RWPE2 (cell line): Measurements from ENCODE around the gene PTPRN2.

Source experiments
- ATAC-seq: fragments of 200-7000 bp; cut with Tn5 transposase; 3 replicates; pipeline ENCODE4 v1.9.1; 2021; ENCODE audit warnings: low read depth
- DNase-seq: peaks from one replicate; pipeline ENCODE4 v3.0.0-alpha.2; 2020; ENCODE audit warnings: low spot score
- H3K27ac ChIP-seq: fragments of 450-650 bp; 2 replicates; pipeline ENCODE4 v1.5.1; 2017; ENCODE audit warnings: mild to moderate bottlenecking; ENCODE audit not compliant: poor library complexity, severe bottlenecking
- H3K27me3 ChIP-seq: fragments of 250-450 bp; sonication (Bioruptor Pico); 2 replicates; pipeline ENCODE4 v1.5.1; 2021; ENCODE audit warnings: mild to moderate bottlenecking, moderate library complexity; ENCODE audit not compliant: insufficient read depth, poor library complexity, severe bottlenecking
- H3K36me3 ChIP-seq: fragments of 250-450 bp; sonication (Bioruptor Pico); 2 replicates; pipeline ENCODE4 v1.5.1; 2020; ENCODE audit warnings: low read depth, mild to moderate bottlenecking, moderate library complexity
- H3K4me1 ChIP-seq: fragments of 250-450 bp; sonication (Bioruptor Pico); 2 replicates; pipeline ENCODE4 v1.5.1; 2021; ENCODE audit warnings: mild to moderate bottlenecking, moderate library complexity; ENCODE audit not compliant: insufficient read depth, poor library complexity, severe bottlenecking
- H3K4me3 ChIP-seq: fragments of 250-450 bp; sonication (Bioruptor Pico); 2 replicates; pipeline ENCODE4 v1.5.1; 2021; ENCODE audit warnings: mild to moderate bottlenecking, moderate library complexity; ENCODE audit not compliant: severe bottlenecking
- H3K9me3 ChIP-seq: fragments of 250-450 bp; sonication (Bioruptor Pico); 2 replicates; pipeline ENCODE4 v1.5.1; 2021; ENCODE audit warnings: mild to moderate bottlenecking, moderate library complexity; ENCODE audit not compliant: severe bottlenecking
- CTCF ChIP-seq: fragments of 450-650 bp; IDR thresholded peaks from one replicate; pipeline ENCODE4 v1.5.1; 2017; ENCODE audit warnings: mild to moderate bottlenecking, moderate library complexity; ENCODE audit not compliant: poor library complexity, severe bottlenecking

PTPRN2 gene

DNA sequence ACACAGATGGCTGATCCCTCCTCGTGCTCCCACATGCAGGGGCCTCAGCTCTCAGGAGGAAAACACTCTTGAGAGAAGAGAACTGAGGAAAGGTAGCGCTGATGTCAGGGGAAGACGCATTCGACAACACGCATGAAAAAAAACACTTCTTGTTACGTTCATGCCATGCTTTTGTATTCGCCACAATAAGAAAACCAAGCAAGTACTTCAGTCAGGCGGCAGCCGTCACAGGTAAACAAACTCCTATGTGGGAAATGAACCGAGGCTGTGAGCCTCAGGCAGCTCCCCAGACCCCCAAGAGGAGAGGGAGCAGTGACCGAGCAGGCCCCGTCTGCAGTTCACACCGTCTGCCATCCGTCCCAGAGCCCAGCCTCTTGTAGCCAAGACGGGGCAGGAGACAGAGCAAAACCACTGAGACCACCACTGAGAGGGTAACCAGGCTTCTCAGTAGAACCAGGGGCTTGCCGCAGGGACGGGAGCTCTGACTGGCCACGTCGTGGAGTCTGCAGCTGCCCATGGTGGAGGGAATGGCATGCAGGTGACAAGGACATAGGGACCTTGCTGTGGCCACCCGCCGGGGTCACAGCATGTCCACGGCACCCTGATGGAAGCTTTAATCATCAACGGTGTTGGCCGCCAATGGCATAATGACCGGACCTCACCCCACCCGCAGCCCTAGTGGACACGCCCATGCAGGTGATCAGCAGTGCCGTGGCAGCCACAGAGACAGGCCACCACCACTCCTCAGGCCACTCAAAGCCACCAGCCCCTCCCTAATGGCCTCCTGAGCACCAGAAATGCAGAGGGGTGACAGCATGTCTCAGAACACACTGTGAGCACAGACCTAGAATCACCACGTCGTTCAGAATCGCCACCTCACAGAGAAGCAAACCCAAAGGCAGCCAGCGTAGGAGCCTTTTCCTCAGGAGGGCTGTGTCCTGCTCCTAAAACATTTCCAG is 304.3 kb downstream of the PTPRN2 start:
- H3K36me3 ChIP-seq = no peaks in the 10 kb centered on the region
- no peaks in the 10 kb centered on the region for H3K4me1 ChIP-seq
- TF ChIP-seq CTCF = no peak
- H3K9me3 ChIP-seq = peaks cover 16% of the 10 kb centered on the region
- no peak overlapping the region for H3K27ac ChIP-seq
- no peaks in the 10 kb centered on the region for H3K27me3 ChIP-seq
- ATAC-seq = no peak
- DNase-seq = no peak
- H3K4me3 ChIP-seq = no peak overlapping the region

DNA sequence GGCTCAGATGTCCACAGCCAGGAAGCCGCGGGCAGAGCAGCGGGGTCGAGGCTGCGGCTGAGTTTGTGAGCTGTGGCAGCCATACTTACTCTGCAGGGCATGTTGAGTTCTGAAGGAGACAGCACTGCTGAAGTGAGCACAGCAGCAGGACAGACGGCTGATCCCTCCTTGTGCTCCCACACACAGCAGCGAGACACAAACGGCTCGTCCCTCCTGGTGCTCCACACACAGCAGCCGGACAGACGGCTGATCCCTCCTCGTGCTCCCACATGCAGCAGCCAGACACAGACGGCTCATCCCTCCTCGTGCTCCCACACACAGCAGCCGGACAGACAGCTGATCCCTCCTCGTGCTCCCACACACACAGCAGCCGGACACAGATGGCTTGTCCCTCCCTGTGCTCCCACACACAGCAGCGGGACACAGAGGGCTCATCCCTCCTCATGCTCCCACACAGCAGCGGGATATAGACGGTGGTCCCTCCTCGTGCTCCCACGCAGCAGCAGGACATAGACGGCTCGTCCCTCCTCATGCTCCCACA is 305.1 kb downstream of the PTPRN2 start:
- DNase-seq (peak; percentile 24), ATAC-seq (no peak)
- Histone ChIP-seq H3K27ac (no peak overlapping the region), H3K27me3 (no peaks in the 10 kb centered on the region), H3K9me3 (peaks cover 11% of the 10 kb centered on the region), H3K36me3 (no peaks in the 10 kb centered on the region), H3K4me3 (no peak overlapping the region), H3K4me1 (no peaks in the 10 kb centered on the region)
- no peak for TF ChIP-seq CTCF

DNA sequence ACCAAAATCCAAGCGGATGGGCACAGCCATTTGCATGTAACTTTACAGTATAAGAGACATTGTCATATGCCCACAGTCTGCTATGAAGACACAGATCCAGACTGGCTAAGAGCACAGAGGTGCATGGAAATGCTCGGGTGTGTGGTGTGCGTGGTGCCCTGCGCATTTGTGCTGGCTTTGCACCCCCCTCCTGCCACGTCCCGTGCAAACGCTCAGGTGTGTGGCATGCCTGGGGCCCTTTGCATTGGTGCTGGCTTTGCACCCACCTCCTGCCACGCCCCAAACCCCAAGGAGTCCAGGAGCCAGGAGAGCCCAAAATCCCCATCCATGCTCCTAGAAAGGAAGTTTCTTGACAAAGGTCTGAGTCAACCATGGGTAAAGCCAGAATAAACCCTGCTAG is 306.2 kb downstream of the PTPRN2 start:
- Histone ChIP-seq H3K9me3 (peaks cover 2% of the 10 kb centered on the region), H3K36me3 (no peaks in the 10 kb centered on the region), H3K27me3 (no peaks in the 10 kb centered on the region), H3K4me1 (no peaks in the 10 kb centered on the region), H3K27ac (no peak overlapping the region), H3K4me3 (no peak overlapping the region)
- ATAC-seq (no peak), DNase-seq (peak; percentile 20)
- TF ChIP-seq CTCF = no peak

GRCh38 chr7:158280448-158281144 is 307.0 kb downstream of the PTPRN2 start:
- H3K27me3 ChIP-seq = no peaks in the 10 kb centered on the region
- ATAC-seq (no peak), DNase-seq (peak; percentile 21)
- H3K4me3 ChIP-seq = no peak overlapping the region
- TF ChIP-seq CTCF = no peak
- H3K4me1 ChIP-seq = no peaks in the 10 kb centered on the region
- H3K27ac ChIP-seq = no peak overlapping the region
- H3K36me3 ChIP-seq = no peaks in the 10 kb centered on the region
- no peaks in the 10 kb centered on the region for H3K9me3 ChIP-seq
